NCI-H128 (cell line): ENCODE data around the gene CALR3.
"Not testable (repeated sequence)": the region's sequence is repeated elsewhere in the genome, so short reads cannot be mapped to it uniquely, and the experiment has no call there.

Source experiments
- DNase-seq: peaks from one replicate; lab custom pipeline; 2025; ENCODE audit not compliant: unreplicated experiment; lab: John Stamatoyannopoulos, UW

Gene CALR3

DNA sequence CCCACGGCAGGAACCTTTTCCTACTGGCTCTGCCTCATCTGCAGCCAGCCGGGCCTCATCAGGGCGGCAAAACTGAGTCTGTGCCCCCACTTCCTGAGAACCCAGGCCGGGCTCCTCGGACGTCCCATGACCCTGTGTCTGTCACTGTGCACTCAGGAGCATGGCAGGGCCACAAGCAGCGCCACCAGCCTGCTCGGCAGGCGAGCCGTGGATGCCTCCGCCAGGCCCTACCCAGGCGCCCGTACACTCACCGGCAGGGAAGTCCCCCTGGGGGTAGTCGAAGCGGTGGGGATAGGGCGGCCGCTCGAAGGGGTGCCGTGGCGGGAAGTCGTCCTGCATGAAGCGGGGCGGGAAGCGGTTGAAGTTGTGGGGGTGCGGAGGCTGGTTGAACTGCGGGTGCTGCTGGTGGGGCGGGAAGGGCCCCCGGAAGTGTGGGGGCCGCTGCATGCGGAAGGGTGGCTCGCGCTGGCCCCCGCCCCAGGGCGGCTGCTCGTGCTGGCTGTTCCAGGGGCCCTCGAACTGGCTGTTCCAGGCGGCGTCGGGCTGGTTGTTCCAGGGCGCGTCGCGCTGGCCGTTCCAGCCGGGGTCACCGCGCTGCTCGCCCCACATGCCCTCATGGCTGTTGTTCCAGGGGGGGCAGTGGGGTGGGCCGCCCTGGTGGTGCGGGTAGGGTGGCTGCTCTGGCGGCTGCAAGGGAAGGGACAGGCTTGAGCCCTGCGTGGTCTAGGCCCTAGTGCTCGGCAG is 29.2 kb upstream of the CALR3 start:
- DNase-seq = no peak

GRCh38 chr19:16522559-16523377 is 26.8 kb upstream of the CALR3 start:
- DNase-seq = no peak

DNA sequence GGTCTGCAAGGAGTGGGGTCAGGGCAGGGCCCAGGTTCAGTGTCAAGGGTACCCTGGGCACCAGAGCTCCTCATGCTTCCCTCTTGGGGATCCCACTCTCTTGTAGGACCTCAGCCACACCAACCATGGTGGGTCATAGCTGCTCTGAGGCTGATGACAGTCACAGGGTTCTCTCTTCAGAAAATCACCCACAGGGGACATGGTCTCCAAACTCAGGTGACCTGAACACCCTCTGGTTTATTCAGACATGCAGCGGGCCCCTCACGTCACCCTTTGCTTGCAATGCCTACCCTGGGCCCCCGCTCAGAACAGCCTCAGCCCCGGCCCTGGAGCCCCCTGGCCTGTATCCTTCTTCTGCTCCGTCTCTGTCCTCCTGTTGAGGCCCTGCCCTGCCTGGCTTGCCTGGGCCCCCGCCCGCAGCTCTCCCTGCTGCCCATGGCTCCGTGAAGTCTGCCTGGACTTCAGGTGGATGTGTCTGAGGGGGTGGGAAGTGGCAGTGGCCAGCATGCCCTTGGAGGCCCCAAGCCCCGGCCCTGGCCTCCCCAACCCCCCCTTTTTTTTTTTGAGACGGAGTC is 25.8 kb upstream of the CALR3 start:
- DNase-seq = no peak

GRCh38 chr19:16520986-16521624 is 25.1 kb upstream of the CALR3 start:
- no peak for DNase-seq

DNA sequence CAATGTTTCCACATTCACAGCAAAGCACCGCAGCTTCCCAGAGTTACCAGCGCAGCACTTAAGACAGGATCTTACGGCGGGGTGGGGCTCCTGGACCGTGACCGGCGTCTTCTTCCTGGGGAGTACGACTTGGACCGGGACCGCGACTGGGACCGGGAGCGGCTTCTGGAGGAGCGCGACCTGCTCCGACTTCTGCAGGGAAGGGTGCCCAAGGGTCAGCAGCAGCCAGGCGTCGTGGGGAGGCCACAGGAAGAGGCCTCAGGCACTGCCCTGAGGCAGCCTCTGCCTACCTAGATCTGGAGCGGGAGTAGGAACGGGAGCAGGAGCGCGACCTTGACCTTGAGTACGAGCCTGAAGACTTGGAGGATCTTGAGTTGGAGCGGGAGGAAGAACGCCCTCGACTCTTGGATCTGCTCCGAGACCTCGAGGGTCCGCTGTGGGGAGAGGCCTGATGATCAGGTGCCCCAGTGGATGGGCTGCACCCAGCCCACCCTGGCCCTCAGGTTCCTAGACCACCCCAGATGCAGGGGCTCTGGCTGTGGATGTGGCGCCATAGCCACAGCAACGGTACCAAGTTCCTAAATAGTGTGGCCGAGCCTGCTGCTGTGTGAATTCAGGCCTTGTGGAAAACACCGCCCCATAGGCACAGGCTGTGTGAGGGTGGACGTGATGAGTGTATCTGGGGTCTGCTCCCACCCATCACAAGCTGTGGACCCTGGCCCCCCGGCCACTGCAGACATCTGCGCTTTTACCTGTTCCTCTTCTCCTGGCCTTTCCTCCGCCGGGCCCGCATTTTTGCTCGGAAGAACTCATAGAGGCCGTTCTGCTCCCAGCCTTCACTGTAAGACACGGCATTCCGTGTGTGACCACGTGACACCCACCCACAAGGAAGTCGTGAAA is 24.4 kb upstream of the CALR3 start:
- no peak for DNase-seq

GRCh38 chr19:16519230-16519687 is 23.3 kb upstream of the CALR3 start:
- no peak for DNase-seq

GRCh38 chr19:16518483-16519229 is 22.7 kb upstream of the CALR3 start:
- DNase-seq = no peak

- DNase-seq = no peak
Measured at GRCh38 chr19:16518061-16518460, 22.1 kb upstream of the CALR3 start.

DNA sequence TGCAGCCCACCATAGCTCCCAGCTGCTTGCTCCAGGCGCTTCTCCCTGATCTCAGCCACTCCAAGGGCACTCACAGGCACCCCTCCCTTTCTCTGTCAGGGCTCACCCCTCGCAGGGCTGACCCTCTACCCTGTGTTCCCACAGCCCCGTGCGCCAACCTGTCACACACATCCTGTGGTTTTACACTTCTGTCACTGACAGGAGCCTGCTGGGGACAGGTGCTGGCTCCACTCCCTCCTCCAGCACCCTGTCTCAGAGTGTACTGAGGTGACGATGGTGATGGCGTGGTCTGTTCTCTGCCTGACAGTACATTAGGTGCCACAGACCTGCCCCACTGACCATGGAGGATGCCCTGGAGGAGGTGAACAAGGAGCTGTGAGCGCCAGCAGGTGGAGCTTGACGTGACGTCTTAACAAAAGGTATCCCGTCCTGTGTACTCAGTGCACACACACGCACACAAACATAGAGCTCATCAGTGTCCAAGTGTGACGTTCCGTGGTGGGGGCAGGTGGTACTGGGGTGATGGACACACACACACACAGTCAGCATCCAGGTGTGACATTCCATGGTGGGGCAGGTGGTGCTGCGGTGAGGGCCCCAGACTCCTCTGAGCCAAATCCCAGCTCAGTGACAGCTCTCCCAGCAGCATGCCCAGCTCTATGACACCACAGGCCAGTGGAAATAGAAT is 21.1 kb upstream of the CALR3 start:
- no peak for DNase-seq

- DNase-seq = no peak
Measured at GRCh38 chr19:16516381-16516780, 20.4 kb upstream of the CALR3 start.

DNA sequence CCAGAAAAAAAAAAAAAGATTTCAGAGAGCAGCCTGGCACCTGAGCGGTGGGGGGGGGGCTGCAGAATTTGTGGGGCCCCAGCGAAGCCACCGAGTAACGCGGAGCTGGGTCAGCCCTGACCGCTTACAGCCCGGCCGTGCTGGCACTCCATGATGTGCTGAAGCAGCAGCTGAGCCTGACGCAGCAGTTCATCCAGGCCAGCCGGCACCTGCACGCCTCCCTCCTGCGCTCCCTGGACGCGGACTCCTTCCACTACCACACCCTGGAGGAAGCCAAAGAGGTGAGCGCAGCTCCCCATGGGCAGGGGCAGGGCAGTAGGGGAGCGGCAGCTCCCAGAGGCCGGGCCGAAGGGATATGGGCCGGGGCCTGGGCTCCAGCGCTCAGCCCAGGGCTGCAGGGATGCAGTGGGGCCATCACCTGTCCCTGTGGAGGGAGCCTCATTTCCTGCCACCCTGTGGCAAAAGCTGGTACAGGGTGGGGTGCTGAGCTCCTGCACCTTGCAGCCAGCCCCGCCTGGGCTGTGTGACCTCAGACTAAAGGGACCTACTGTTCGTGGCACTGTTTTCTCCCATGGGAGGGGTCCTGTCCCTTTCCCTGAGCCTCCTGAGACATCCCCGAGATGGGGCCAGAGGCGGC is 18.5 kb upstream of the CALR3 start:
- DNase-seq = no peak

DNA sequence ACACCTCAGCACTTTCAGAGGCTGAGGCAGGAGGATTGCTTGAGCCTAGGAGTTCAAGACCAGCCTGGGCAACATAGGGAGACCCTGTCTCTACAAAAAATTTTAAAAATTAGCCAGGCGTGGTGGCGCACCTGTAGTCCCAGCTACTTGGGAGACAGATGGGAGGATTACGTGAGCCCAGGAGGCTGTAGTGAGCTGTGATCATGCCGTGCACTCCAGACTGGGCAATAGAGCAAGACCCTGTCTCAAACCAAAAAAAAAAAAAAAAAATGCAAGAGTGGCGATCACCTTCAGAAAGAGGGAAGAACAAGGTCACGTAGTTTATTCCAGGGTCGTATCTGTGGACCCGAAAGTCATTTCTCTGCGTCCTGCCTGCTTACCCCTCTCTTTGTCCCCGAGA is 16.6 kb upstream of the CALR3 start:
- DNase-seq = not testable (repeated sequence)

DNA sequence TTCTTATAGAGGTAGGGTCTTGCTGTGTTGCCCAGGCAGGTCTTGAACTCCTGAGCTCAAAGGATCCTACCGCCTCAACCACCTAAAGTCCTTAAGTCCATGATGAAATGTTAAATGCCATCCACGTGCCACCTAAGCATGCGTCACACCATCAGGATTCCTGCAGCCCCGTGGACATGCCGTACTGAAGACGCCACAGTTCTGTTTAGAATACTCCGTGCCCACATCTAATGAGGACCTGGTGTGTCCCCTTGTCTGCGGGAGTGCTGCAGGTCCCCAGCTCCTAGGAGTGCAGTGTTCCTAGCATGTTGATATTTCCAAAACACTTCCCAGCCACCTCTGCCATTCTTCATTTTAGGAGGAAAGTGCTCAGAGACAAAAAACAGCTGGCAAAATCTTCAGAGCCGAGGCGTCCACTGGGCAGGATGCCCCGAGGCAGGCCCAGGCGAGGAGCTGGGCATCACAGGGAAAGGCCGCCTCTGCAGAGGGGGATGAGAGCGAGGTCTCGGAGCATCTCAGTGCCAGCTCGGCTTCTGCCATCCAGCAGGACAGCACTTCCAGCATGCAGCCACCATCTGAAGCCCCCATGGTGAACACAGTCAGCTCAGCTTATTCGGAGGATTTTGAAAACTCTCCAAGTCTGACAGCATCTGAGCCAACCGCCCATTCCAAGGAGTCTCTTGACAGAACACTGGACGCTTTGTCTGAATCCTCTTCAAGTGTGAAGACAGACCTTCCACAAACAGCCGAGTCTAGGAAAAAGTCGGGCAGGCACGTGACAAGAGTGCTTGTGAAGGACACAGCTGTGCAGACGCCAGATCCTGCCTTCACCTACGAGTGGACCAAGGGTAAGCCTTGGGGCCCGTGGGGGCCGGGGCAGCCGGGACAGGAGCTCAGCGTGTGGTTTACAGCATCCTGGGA is 13.4 kb upstream of the CALR3 start:
- no peak for DNase-seq

DNA sequence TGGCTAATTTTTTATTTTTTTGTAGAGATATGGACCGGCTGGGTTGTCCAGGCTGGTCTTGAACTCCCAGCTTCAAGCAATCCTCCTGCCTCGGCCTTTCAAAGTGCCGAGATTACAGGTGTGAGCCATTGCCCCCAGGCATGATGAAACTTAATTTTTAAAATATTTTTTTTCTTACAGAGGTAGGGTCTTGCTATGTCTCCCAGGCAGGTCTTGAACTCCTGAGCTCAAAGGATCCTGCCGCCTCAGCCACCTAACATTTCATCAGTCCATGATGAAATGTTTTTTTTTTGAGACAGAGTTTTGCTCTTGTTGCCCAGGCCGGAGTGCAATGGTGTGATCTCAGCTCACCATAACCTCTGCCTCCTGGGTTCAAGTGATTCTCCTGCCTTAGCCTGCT is 12.6 kb upstream of the CALR3 start:
- no peak for DNase-seq

DNA sequence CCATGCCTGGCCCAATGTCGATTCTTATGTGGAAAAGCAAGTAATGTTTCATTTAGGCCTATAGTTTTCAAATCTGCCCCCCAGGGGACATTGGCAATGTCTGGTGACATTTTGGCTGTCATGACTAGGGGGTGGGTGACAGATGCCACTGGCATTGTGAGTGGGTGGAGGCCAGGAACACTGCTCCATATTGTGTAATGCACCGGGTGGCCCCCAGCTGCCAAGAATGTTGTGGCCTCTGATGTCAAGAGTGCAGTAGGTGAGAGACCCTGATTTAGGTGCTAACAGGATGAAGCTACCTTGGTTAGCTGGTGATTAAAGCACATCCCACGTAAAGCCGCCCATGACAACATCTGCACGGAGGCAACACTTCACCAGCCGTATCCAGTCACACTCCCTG is 11.0 kb upstream of the CALR3 start:
- no peak for DNase-seq

DNA sequence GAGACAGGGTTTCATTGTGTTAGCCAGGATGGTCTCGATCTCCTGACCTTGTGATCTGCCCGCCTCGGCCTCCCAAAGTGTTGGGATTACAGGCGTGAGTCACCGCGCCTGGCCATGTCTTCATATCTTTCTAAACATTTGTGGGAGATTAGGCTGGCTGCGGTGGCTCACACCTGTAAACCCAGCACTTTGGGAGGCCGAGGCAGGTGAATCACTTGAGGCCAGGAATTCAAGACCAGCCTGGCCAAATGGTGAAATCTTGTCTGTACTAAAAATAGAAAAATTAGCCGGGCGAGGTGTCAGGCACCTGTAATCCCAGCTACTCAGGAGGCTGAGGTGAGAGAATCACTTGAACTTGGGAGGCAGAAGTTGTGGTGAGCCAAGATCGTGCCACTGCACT is 10.2 kb upstream of the CALR3 start:
- DNase-seq = not testable (repeated sequence)

- DNase-seq = no peak
Measured at GRCh38 chr19:16504271-16504670, 8.3 kb upstream of the CALR3 start.

GRCh38 chr19:16497837-16498236 is 1.9 kb upstream of the CALR3 start:
- no peak for DNase-seq
